ENCODE measurements around the gene EFEMP2.

The EFEMP2 gene

GRCh38 chr11:65872586-65873317, at the start of gene EFEMP2:
Gene EFEMP2 (minus strand): TSS chr11:65872800. CDS start chr11:65872354, 446 bp downstream.
- DNase-seq, result no peak

- no peak for DNase-seq
Measured at GRCh38 chr11:65921876-65922275, 49.3 kb upstream of the EFEMP2 start.

GRCh38 chr11:65921033-65921555, 48.5 kb upstream of the EFEMP2 start:
- DNase-seq, result no peak

- DNase-seq, result no peak
Measured at GRCh38 chr11:65920372-65920802, 47.8 kb upstream of the EFEMP2 start.

GRCh38 chr11:65919573-65920371, 47.2 kb upstream of the EFEMP2 start:
- DNase-seq, result no peak

GRCh38 chr11:65919141-65919572, 46.6 kb upstream of the EFEMP2 start, which contains the start of gene DRAP1:
Gene DRAP1 (plus strand): TSS chr11:65919426. CDS start chr11:65919502, 76 bp downstream.
- peak; percentile 96 for DNase-seq

- no peak for DNase-seq
Measured at GRCh38 chr11:65918211-65919140, 45.9 kb upstream of the EFEMP2 start, which contains the start of gene C11orf68. Gene C11orf68 (minus strand): TSS chr11:65919062. CDS start chr11:65919031, 31 bp downstream.

GRCh38 chr11:65917434-65918210, 45.0 kb upstream of the EFEMP2 start:
- DNase-seq, result no peak

GRCh38 chr11:65917077-65917433, 44.5 kb upstream of the EFEMP2 start:
- DNase-seq, result no peak

- no peak for DNase-seq
Measured at GRCh38 chr11:65916391-65916790, 43.8 kb upstream of the EFEMP2 start.

- DNase-seq, result no peak
Measured at GRCh38 chr11:65915821-65916251, 43.2 kb upstream of the EFEMP2 start.

GRCh38 chr11:65915101-65915820, 42.7 kb upstream of the EFEMP2 start:
- no peak for DNase-seq

GRCh38 chr11:65912845-65913244, 40.2 kb upstream of the EFEMP2 start:
- no peak for DNase-seq

GRCh38 chr11:65911682-65912568, 39.3 kb upstream of the EFEMP2 start:
- DNase-seq, result no peak

- DNase-seq, result no peak
Measured at GRCh38 chr11:65907878-65908277, 35.3 kb upstream of the EFEMP2 start.

- DNase-seq, result no peak
Measured at GRCh38 chr11:65906602-65907001, 34.0 kb upstream of the EFEMP2 start.

- DNase-seq, result no peak
Measured at GRCh38 chr11:65903715-65904114, 31.1 kb upstream of the EFEMP2 start.

- DNase-seq, result no peak
Measured at GRCh38 chr11:65903068-65903481, 30.5 kb upstream of the EFEMP2 start.

- DNase-seq, result no peak
Measured at GRCh38 chr11:65900899-65901180, 28.2 kb upstream of the EFEMP2 start.

All from NCI-H1048 (cell line).